Astrocyte of the spinal cord (primary cell): ENCODE data around the gene CASD1.
A peak's percentile ranks its signal among the peaks of the same experiment; 100 is the strongest.

ENCODE experiments used
- DNase-seq: peaks from one replicate; pipeline ENCODE4 v3.0.0; 2011; ENCODE audit warnings: low read depth, low spot score
- H3K4me3 ChIP-seq: 2 replicates; pipeline ENCODE4 v1.5.1; 2011; ENCODE audit warnings: low read depth, mild to moderate bottlenecking, low read length, moderate library complexity
- CTCF ChIP-seq: IDR thresholded peaks from 2 replicates; pipeline ENCODE4 v1.5.1; 2012; ENCODE audit warnings: low read depth, mild to moderate bottlenecking, low read length, inconsistent platforms
- in situ Hi-C: cut with HindIII; loops from 2 replicates; pipeline ENCODE4 v1.10.0; 2017; ENCODE audit warnings: low sequenced_read_pairs

CASD1 gene

GRCh38 chr7:94509264-94509886 lies at the start of gene CASD1:
Gene CASD1 (plus strand): TSS chr7:94509809. CDS start chr7:94510085, 276 bp downstream.
- TF ChIP-seq CTCF, result no peak
- in situ Hi-C loops, result no loop called here
- DNase-seq, result peak; percentile 5

GRCh38 chr7:94466516-94466915 lies 43.1 kb upstream of the CASD1 start:
- in situ Hi-C loops, result no loop called here
- TF ChIP-seq CTCF, result no peak
- no peak overlapping the region for H3K4me3 ChIP-seq
- no peak for DNase-seq

More at GRCh38 chr7:94509264-94509886, at the start of gene CASD1:
- H3K4me3 ChIP-seq, result peak within 1 kb of the TSS; percentile 67

GRCh38 chr7:94471604-94472003 lies 38.0 kb upstream of the CASD1 start:
- no peak overlapping the region for H3K4me3 ChIP-seq
- DNase-seq, result no peak
- no peak for TF ChIP-seq CTCF
- in situ Hi-C loops, result no loop called here

GRCh38 chr7:94472608-94473007 lies 37.0 kb upstream of the CASD1 start:
- in situ Hi-C loops, result no loop called here
- DNase-seq, result no peak
- no peak overlapping the region for H3K4me3 ChIP-seq
- no peak for TF ChIP-seq CTCF

- H3K4me3 ChIP-seq, result no peak overlapping the region
- in situ Hi-C loops, result no loop called here
- no peak for DNase-seq
- no peak for TF ChIP-seq CTCF
Observed at GRCh38 chr7:94476251-94476840, 33.3 kb upstream of the CASD1 start.

- TF ChIP-seq CTCF, result no peak
- H3K4me3 ChIP-seq, result no peak overlapping the region
- in situ Hi-C loops, result no loop called here
- no peak for DNase-seq
Observed at GRCh38 chr7:94477878-94478277, 31.7 kb upstream of the CASD1 start.
